ENCODE measurements around the gene LARP4B.

DNA sequence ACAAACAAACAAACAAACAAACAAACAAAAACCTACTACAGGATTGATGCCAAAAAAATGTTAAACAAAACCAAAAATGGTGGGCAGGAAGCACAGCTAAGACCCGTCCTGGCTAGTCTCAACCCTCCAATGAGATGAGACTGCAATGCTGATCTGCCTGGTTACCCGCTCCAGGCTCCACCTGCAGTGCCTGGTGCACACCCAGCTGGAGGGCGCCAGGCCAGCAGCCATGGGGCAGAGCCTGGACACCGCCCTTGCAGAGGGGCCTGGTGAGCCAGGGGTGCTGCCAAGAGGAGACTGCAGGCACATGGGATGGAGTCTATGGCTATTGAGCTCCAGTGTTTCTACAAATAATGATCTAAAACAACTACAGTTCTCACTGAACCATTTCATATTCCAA is 107.0 kb downstream of the LARP4B start:
- TF ChIP-seq POLR2A (IDR thresholded peaks at IDR 0.05; ENCODE audit: low read length) (no peak), GATA1 (IDR thresholded peaks at IDR 0.05; ENCODE audit: low read depth, low read length) (no peak)

All from erythroblast (primary cell).